PC-3 (cell line): ENCODE results near the gene PAIP2. TPM values are rescaled to one million over a fixed set of nuclear protein-coding genes. Genes with fewer than 3 reads are reported as not detected.

ENCODE experiments used
- ATAC-seq: fragments of 200-7000 bp; cut with Tn5 transposase; 2 replicates; pipeline ENCODE4 v1.9.1; 2020; ENCODE audit warnings: mild to moderate bottlenecking, moderate library complexity
- BruUV-seq: library from RNA; stranded (reverse); fragments of 400-500 nt; replicated peaks from 2 replicates; lab custom pipeline; 2021; lab: Mats Ljungman, UMichigan
- CTCF ChIA-PET: fragments of 300-600 bp; sonication (Branson Sonifier 250); formaldehyde crosslinking; loops from one replicate; lab custom pipeline; 2022; ENCODE audit warnings: antibody characterized with exemption; lab: Charles Lee
- POLR2A ChIA-PET: fragments of 300-600 bp; sonication (Branson Sonifier 250); formaldehyde crosslinking; loops from one replicate; lab custom pipeline; 2022; ENCODE audit warnings: antibody characterized with exemption; ENCODE audit not compliant: unreplicated experiment; lab: Charles Lee
- DNase-seq: peaks from one replicate; pipeline ENCODE4 v3.0.0-alpha.2; 2015
- H2AFZ ChIP-seq: fragments of 300-600 bp; sonication (generic); 2 replicates; pipeline ENCODE4 v1.6.0; 2016; ENCODE audit warnings: antibody characterized with exemption, low read length
- H3F3A ChIP-seq: fragments of 300-600 bp; sonication (generic); one replicate; pipeline ENCODE4 v1.6.0; 2017; ENCODE audit warnings: antibody characterized with exemption, low read length, control low read depth, mild to moderate bottlenecking; ENCODE audit not compliant: unreplicated experiment
- H3K27ac ChIP-seq: fragments of 300-600 bp; sonication (generic); 2 replicates; pipeline ENCODE4 v1.5.1; 2016; ENCODE audit warnings: mild to moderate bottlenecking, low read length
- H3K27me3 ChIP-seq: fragments of 300-600 bp; sonication (generic); 2 replicates; pipeline ENCODE4 v1.6.1; 2016; ENCODE audit warnings: low read length, mixed read lengths
- H3K36me3 ChIP-seq: fragments of 300-600 bp; sonication (generic); 2 replicates; pipeline ENCODE4 v1.6.1; 2016; ENCODE audit warnings: low read depth, mixed run types, low read length, mixed read lengths
- H3K4me1 ChIP-seq: fragments of 300-600 bp; sonication (generic); 2 replicates; pipeline ENCODE4 v1.5.1; 2016; ENCODE audit warnings: low read length; ENCODE audit not compliant: insufficient read depth
- H3K4me2 ChIP-seq: fragments of 300-600 bp; sonication (generic); 2 replicates; pipeline ENCODE4 v1.6.0; 2016; ENCODE audit warnings: low read length
- H3K4me3 ChIP-seq: fragments of 300-600 bp; sonication (generic); 2 replicates; pipeline ENCODE4 v1.5.1; 2016; ENCODE audit warnings: mild to moderate bottlenecking, low read length, mixed read lengths
- H3K79me2 ChIP-seq: fragments of 300-600 bp; sonication (generic); 2 replicates; pipeline ENCODE4 v1.6.1; 2017; ENCODE audit warnings: low read length, mixed read lengths
- H3K9ac ChIP-seq: fragments of 300-600 bp; sonication (generic); 2 replicates; pipeline ENCODE4 v1.6.0; 2016; ENCODE audit warnings: mild to moderate bottlenecking, low read length
- H3K9me2 ChIP-seq: fragments of 300-600 bp; sonication (generic); replicated peaks from 2 replicates; pipeline ENCODE4 v1.6.1; 2016; ENCODE audit warnings: mixed run types, low read length, mixed read lengths
- H3K9me3 ChIP-seq: fragments of 300-600 bp; sonication (generic); 2 replicates; pipeline ENCODE4 v1.6.1; 2016; ENCODE audit warnings: low read length, mixed read lengths
- H4K20me1 ChIP-seq: fragments of 300-600 bp; sonication (generic); 2 replicates; pipeline ENCODE4 v1.6.1; 2016; ENCODE audit warnings: low read length, mixed read lengths
- EZH2 ChIP-seq: fragments of 300-600 bp; sonication (generic); IDR thresholded peaks from one replicate; pipeline ENCODE4 v1.6.1; 2017; ENCODE audit warnings: antibody characterized with exemption, mild to moderate bottlenecking, low read length; ENCODE audit not compliant: unreplicated experiment
- EZH2phosphoT487 ChIP-seq: fragments of 300-600 bp; sonication (generic); IDR thresholded peaks from 2 replicates; pipeline ENCODE4 v1.6.1; 2018; ENCODE audit warnings: mild to moderate bottlenecking, antibody characterized with exemption, low read length, borderline replicate concordance
- intact Hi-C: fragments of 100-400 bp; cut with micrococcal nuclease; formaldehyde crosslinking; loops from 2 replicates; pipeline ENCODE4 v1.9.0; 2023
- total RNA-seq: library from RNA; depleted of rRNA; stranded (reverse); fragments of >200 nt; gene quantifications from 2 replicates; pipeline ENCODE4 v1.2.3, GENCODE V29; 2014
- TF ChIP-seq, protein P1 (sequence below): fragments of 300-600 bp; sonication (generic); conservative IDR thresholded peaks from 2 replicates; pipeline ENCODE4 v1.5.1; 2017; ENCODE audit warnings: antibody characterized with exemption, low read depth, mild to moderate bottlenecking, low read length

The PAIP2 gene
- total RNA-seq, 1 experiment from 2014 or later = 35.1 TPM

GRCh38 chr5:139404484-139404840 is 62.8 kb downstream of the PAIP2 start:
- H3K79me2 ChIP-seq = no peaks in the 10 kb centered on the region
- no peak for ATAC-seq
- no peaks in the 10 kb centered on the region for H3K9me2 ChIP-seq
- intact Hi-C loops = no loop called here
- DNase-seq = no peak
- peak overlapping the region; percentile 90 for H3K4me2 ChIP-seq
- no peaks in the 10 kb centered on the region for H4K20me1 ChIP-seq
- TF ChIP-seq EZH2phosphoT487 = no peak
- TF ChIP-seq EZH2 = no peak
- TF ChIP-seq, protein P1, sequence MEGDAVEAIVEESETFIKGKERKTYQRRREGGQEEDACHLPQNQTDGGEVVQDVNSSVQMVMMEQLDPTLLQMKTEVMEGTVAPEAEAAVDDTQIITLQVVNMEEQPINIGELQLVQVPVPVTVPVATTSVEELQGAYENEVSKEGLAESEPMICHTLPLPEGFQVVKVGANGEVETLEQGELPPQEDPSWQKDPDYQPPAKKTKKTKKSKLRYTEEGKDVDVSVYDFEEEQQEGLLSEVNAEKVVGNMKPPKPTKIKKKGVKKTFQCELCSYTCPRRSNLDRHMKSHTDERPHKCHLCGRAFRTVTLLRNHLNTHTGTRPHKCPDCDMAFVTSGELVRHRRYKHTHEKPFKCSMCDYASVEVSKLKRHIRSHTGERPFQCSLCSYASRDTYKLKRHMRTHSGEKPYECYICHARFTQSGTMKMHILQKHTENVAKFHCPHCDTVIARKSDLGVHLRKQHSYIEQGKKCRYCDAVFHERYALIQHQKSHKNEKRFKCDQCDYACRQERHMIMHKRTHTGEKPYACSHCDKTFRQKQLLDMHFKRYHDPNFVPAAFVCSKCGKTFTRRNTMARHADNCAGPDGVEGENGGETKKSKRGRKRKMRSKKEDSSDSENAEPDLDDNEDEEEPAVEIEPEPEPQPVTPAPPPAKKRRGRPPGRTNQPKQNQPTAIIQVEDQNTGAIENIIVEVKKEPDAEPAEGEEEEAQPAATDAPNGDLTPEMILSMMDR = no peak
- H3F3A ChIP-seq = no peaks in the 10 kb centered on the region
- no peaks in the 10 kb centered on the region for H3K36me3 ChIP-seq
- no peaks in the 10 kb centered on the region for H3K27me3 ChIP-seq
- TSS peak; percentile 88 for BruUV-seq
- ChIA-PET CTCF (no interaction called here), POLR2A (interaction anchor here (0.5 kb wide), 1 partner anchor 795 kb away, joined by 3 read pairs; no protein-coding TSS in a partner anchor)
- peak overlapping the region; percentile 90 for H3K27ac ChIP-seq
- peak overlapping the region; percentile 88 for H3K9ac ChIP-seq
- no peaks in the 10 kb centered on the region for H3K9me3 ChIP-seq
- H3K4me3 ChIP-seq = peak overlapping the region; percentile 68
- H2AFZ ChIP-seq = peak overlapping the region; percentile 91
- peaks cover 10% of the 10 kb centered on the region for H3K4me1 ChIP-seq

- Histone ChIP-seq H3K9me2 (no peaks in the 10 kb centered on the region), H2AFZ (no peak overlapping the region), H3K36me3 (no peaks in the 10 kb centered on the region), H3K4me3 (no peak overlapping the region), H3K79me2 (no peaks in the 10 kb centered on the region), H3K4me1 (peaks cover 10% of the 10 kb centered on the region), H4K20me1 (no peaks in the 10 kb centered on the region), H3K9ac (no peak overlapping the region), H3K27ac (no peak overlapping the region), H3K4me2 (no peak overlapping the region), H3K9me3 (no peaks in the 10 kb centered on the region), H3F3A (no peaks in the 10 kb centered on the region), H3K27me3 (no peaks in the 10 kb centered on the region)
- ATAC-seq = no peak
- POLR2A ChIA-PET = no interaction called here
- intact Hi-C loops = no loop called here
- CTCF ChIA-PET = no interaction called here
- DNase-seq = no peak
- TF ChIP-seq, protein P1 = no peak
- TF ChIP-seq EZH2phosphoT487 = no peak
- TF ChIP-seq EZH2 = no peak
- BruUV-seq = no TSS peak
These were observed 65.3 kb downstream of the PAIP2 start for GRCh38 chr5:139406963-139407362.

- POLR2A ChIA-PET = no interaction called here
- DNase-seq (no peak), ATAC-seq (no peak)
- peaks cover 10% of the 10 kb centered on the region for H3K4me1 ChIP-seq
- H3K9me3 ChIP-seq = no peaks in the 10 kb centered on the region
- H3K9me2 ChIP-seq = no peaks in the 10 kb centered on the region
- H3F3A ChIP-seq = no peaks in the 10 kb centered on the region
- H3K9ac ChIP-seq = no peak overlapping the region
- H3K4me2 ChIP-seq = no peak overlapping the region
- no peaks in the 10 kb centered on the region for H3K36me3 ChIP-seq
- no peak overlapping the region for H3K27ac ChIP-seq
- no peak overlapping the region for H3K4me3 ChIP-seq
- no peaks in the 10 kb centered on the region for H3K27me3 ChIP-seq
- no TSS peak for BruUV-seq
- no peak overlapping the region for H2AFZ ChIP-seq
- no peak for TF ChIP-seq EZH2
- H4K20me1 ChIP-seq = no peaks in the 10 kb centered on the region
- no peaks in the 10 kb centered on the region for H3K79me2 ChIP-seq
- intact Hi-C loops = no loop called here
- CTCF ChIA-PET = no interaction called here
These were observed 65.9 kb downstream of the PAIP2 start for GRCh38 chr5:139407517-139407916.
